ENCODE results near the gene DUXA.

Gene DUXA

GRCh38 chr19:57105976-57106721, 61.1 kb downstream of the DUXA start:
- no peak for DNase-seq

Measured in GF-D8 (cell line).